ENCODE results near the gene GRIFIN. TPM values are rescaled to one million over a fixed set of nuclear protein-coding genes. Genes with fewer than 3 reads are reported as not detected.

Gene GRIFIN
- total RNA-seq, 1 donor from 2014 or later: not detected

DNA sequence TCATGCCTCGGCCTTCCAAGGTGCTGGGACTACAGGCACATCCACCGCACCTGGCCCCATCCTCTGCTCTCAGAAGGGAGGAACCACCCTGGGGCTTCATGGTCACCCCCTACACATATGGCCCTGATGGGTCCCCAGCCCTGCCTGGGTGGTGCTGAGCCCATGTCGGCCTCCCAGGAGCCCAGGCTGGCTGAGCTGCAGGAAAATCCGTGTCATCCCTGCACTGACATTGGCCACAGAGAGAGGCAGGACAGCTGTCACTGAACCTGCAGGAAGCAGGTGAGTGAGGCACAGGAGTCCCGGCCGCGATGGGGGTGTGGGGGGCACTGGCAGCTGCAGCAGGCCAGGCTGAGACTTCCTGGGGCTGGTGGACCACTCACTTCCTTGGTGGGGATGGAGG is 8.0 kb downstream of the GRIFIN start:
- H3K4me3 ChIP-seq (ENCODE audit: low read depth, low read length): no peak overlapping the region
- no peak for DNase-seq (ENCODE audit: low read depth)
- TF ChIP-seq, protein P1, sequence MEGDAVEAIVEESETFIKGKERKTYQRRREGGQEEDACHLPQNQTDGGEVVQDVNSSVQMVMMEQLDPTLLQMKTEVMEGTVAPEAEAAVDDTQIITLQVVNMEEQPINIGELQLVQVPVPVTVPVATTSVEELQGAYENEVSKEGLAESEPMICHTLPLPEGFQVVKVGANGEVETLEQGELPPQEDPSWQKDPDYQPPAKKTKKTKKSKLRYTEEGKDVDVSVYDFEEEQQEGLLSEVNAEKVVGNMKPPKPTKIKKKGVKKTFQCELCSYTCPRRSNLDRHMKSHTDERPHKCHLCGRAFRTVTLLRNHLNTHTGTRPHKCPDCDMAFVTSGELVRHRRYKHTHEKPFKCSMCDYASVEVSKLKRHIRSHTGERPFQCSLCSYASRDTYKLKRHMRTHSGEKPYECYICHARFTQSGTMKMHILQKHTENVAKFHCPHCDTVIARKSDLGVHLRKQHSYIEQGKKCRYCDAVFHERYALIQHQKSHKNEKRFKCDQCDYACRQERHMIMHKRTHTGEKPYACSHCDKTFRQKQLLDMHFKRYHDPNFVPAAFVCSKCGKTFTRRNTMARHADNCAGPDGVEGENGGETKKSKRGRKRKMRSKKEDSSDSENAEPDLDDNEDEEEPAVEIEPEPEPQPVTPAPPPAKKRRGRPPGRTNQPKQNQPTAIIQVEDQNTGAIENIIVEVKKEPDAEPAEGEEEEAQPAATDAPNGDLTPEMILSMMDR (IDR thresholded peaks at IDR 0.05; ENCODE audit: insufficient read depth, low read length, poor library complexity, severe bottlenecking): no peak
- H3K27me3 ChIP-seq (ENCODE audit: control insufficient read depth, insufficient read depth, low read length): peaks cover 11% of the 10 kb centered on the region
- H3K36me3 ChIP-seq (ENCODE audit: control insufficient read depth, insufficient read depth, low read length): no peaks in the 10 kb centered on the region

DNA sequence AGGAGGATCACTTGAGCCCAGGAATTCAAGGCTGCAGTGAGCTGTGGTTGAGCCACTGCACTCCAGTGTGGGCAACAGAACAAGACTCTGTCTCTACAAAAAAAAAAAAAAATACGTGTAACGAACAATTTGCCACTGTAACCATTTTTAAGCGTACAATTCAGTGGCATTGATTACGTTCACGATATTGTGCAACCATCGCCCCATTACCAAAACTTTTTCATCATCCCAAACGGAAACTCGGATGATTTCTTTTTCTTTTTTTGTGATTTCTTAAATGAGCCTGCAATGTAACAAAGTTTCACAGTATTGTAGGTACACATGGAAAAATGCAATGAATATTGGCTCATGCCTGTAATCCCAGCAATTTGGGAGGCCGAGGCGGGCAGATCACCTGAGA is 9.5 kb downstream of the GRIFIN start:
- TF ChIP-seq, protein P1 (IDR thresholded peaks at IDR 0.05; ENCODE audit: insufficient read depth, low read length, poor library complexity, severe bottlenecking): no peak
- DNase-seq (ENCODE audit: low read depth): no peak
- no peaks in the 10 kb centered on the region for H3K36me3 ChIP-seq (ENCODE audit: control insufficient read depth, insufficient read depth, low read length)
- H3K27me3 ChIP-seq (ENCODE audit: control insufficient read depth, insufficient read depth, low read length): peaks cover 11% of the 10 kb centered on the region
- H3K4me3 ChIP-seq (ENCODE audit: low read depth, low read length): no peak overlapping the region

DNA sequence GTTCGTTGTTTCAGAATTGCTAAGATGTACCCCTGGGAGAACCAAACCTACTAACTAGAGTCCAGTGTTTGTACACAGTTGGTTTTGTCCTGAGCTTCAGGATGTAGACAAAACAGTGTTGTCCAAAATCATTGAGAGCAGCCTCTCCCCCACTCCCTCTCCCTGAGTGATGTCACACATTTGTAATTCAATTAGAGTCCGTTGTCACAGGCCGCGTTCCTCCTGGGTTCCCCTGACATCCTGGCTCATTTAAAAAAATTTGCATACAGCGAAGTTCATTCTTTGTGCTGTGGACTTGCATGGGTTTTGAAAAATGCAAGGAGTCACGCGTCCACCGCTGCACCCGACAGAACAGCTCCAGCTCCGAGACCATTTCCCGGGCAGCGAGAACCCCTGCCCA is 10.3 kb downstream of the GRIFIN start:
- H3K27me3 ChIP-seq (ENCODE audit: control insufficient read depth, insufficient read depth, low read length): peaks cover 11% of the 10 kb centered on the region
- no peaks in the 10 kb centered on the region for H3K36me3 ChIP-seq (ENCODE audit: control insufficient read depth, insufficient read depth, low read length)
- no peak overlapping the region for H3K4me3 ChIP-seq (ENCODE audit: low read depth, low read length)
- TF ChIP-seq, protein P1 (IDR thresholded peaks at IDR 0.05; ENCODE audit: insufficient read depth, low read length, poor library complexity, severe bottlenecking): no peak
- no peak for DNase-seq (ENCODE audit: low read depth)

DNA sequence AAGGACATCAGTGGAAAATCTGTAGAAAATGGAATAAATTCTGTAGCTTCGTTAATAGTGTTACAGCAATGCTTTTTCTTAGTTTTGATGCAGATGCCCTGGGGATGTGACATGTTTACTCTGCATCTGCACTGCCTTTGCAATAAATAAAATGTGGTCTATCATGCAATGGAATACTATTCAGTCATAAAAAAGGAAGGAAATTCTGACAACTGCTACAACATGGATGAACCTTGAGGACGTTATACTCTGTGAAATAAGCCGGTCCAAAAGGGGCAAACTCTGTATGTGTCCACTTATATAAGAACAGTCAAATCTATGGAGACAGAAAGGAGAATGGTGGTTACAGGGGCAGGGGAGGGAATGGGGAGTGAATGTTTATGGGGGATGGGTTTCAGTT is 13.5 kb downstream of the GRIFIN start:
- H3K4me3 ChIP-seq (ENCODE audit: low read depth, low read length): no peak overlapping the region
- no peaks in the 10 kb centered on the region for H3K36me3 ChIP-seq (ENCODE audit: control insufficient read depth, insufficient read depth, low read length)
- no peak for DNase-seq (ENCODE audit: low read depth)
- H3K27me3 ChIP-seq (ENCODE audit: control insufficient read depth, insufficient read depth, low read length): no peaks in the 10 kb centered on the region
- TF ChIP-seq, protein P1 (IDR thresholded peaks at IDR 0.05; ENCODE audit: insufficient read depth, low read length, poor library complexity, severe bottlenecking): no peak

GRCh38 chr7:2461268-2462026 is 14.8 kb downstream of the GRIFIN start:
- Histone ChIP-seq H3K4me3 (ENCODE audit: low read depth, low read length) (no peak overlapping the region), H3K27me3 (ENCODE audit: control insufficient read depth, insufficient read depth, low read length) (no peaks in the 10 kb centered on the region), H3K36me3 (ENCODE audit: control insufficient read depth, insufficient read depth, low read length) (no peaks in the 10 kb centered on the region)
- TF ChIP-seq, protein P1 (IDR thresholded peaks at IDR 0.05; ENCODE audit: insufficient read depth, low read length, poor library complexity, severe bottlenecking): no peak
- DNase-seq (ENCODE audit: low read depth): no peak

DNA sequence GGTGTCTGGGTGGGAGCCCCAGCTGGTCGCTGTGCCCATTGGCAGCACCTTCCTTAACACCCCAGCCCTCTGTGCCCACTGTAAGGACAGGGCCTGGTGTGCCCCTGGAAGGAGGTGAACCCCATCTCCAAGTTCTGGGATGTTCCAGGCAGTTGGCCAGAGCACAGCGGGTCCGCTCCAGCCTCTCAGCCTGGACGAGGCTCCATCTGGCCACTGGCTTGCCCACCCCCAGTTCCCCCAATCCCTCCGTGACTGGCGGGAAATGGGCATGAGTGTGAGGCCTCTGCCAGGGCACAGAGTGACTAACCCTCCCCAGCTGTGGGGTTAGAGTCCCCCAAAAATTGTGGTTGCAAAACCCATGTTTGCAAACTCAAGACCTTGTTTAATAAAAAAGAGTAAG is 15.6 kb downstream of the GRIFIN start:
- no peak for DNase-seq (ENCODE audit: low read depth)
- Histone ChIP-seq H3K4me3 (ENCODE audit: low read depth, low read length) (no peak overlapping the region), H3K36me3 (ENCODE audit: control insufficient read depth, insufficient read depth, low read length) (no peaks in the 10 kb centered on the region), H3K27me3 (ENCODE audit: control insufficient read depth, insufficient read depth, low read length) (no peaks in the 10 kb centered on the region)
- TF ChIP-seq, protein P1 (IDR thresholded peaks at IDR 0.05; ENCODE audit: insufficient read depth, low read length, poor library complexity, severe bottlenecking): no peak
